ENCODE measurements around the gene CTAG1B.
"Not testable (repeated sequence)": the region's sequence is repeated elsewhere in the genome, so short reads cannot be mapped to it uniquely, and the experiment has no call there.

Gene CTAG1B

GRCh38 chrX:154620767-154621414 lies 1.8 kb upstream of the CTAG1B start:
- not testable (repeated sequence) for DNase-seq (ENCODE audit: low read depth in 2 of 2)

- not testable (repeated sequence) for DNase-seq (ENCODE audit: low read depth in 2 of 2)
Measured at GRCh38 chrX:154613586-154613985, 5.5 kb downstream of the CTAG1B start.

- DNase-seq (ENCODE audit: low read depth in 2 of 2), result not testable (repeated sequence)
Measured at GRCh38 chrX:154611146-154611545, 7.9 kb downstream of the CTAG1B start.

- not testable (repeated sequence) for DNase-seq (ENCODE audit: low read depth in 2 of 2)
Measured at GRCh38 chrX:154608823-154609222, 10.3 kb downstream of the CTAG1B start.

GRCh38 chrX:154607976-154608375 lies 11.1 kb downstream of the CTAG1B start:
- not testable (repeated sequence) for DNase-seq (ENCODE audit: low read depth in 2 of 2)

GRCh38 chrX:154607370-154607769 lies 11.7 kb downstream of the CTAG1B start:
- DNase-seq (ENCODE audit: low read depth in 2 of 2), result no peak

- no peak for DNase-seq (ENCODE audit: low read depth in 2 of 2)
Measured at GRCh38 chrX:154605566-154605965, 13.5 kb downstream of the CTAG1B start.

- DNase-seq (ENCODE audit: low read depth in 2 of 2), result no peak
Measured at GRCh38 chrX:154603438-154604430, 15.3 kb downstream of the CTAG1B start.

GRCh38 chrX:154602766-154603437 lies 16.2 kb downstream of the CTAG1B start:
- no peak for DNase-seq (ENCODE audit: low read depth in 2 of 2)

- DNase-seq (ENCODE audit: low read depth in 2 of 2), result no peak
Measured at GRCh38 chrX:154602226-154602625, 16.9 kb downstream of the CTAG1B start.

- no peak for DNase-seq (ENCODE audit: low read depth in 2 of 2)
Measured at GRCh38 chrX:154600759-154601374, 18.2 kb downstream of the CTAG1B start.

- DNase-seq (ENCODE audit: low read depth in 2 of 2), result no peak
Measured at GRCh38 chrX:154599531-154599930, 19.6 kb downstream of the CTAG1B start.

GRCh38 chrX:154598656-154599055 lies 20.4 kb downstream of the CTAG1B start:
- DNase-seq (ENCODE audit: low read depth in 2 of 2), result no peak

GRCh38 chrX:154597221-154597620 lies 21.9 kb downstream of the CTAG1B start:
- no peak for DNase-seq (ENCODE audit: low read depth in 2 of 2)

- DNase-seq (ENCODE audit: low read depth in 2 of 2), result no peak
Measured at GRCh38 chrX:154596290-154596929, 22.7 kb downstream of the CTAG1B start.

- DNase-seq (ENCODE audit: low read depth in 2 of 2), result no peak
Measured at GRCh38 chrX:154595559-154596249, 23.4 kb downstream of the CTAG1B start.

GRCh38 chrX:154594491-154594890 lies 24.6 kb downstream of the CTAG1B start:
- DNase-seq (ENCODE audit: low read depth in 2 of 2), result no peak

- DNase-seq (ENCODE audit: low read depth in 2 of 2), result no peak
Measured at GRCh38 chrX:154593201-154593600, 25.9 kb downstream of the CTAG1B start.

- DNase-seq (ENCODE audit: low read depth in 2 of 2), result no peak
Measured at GRCh38 chrX:154592505-154592904, 26.6 kb downstream of the CTAG1B start.

- not testable (repeated sequence) for DNase-seq (ENCODE audit: low read depth in 2 of 2)
Measured at GRCh38 chrX:154590415-154590814, 28.7 kb downstream of the CTAG1B start.
